NCI-H82 treated with DMSO at 0.1 percent for 48 hours (cell line): ENCODE results near the gene HIVEP3.
"Not testable (repeated sequence)": the region's sequence is repeated elsewhere in the genome, so short reads cannot be mapped to it uniquely, and the experiment has no call there.

Source experiments
- DNase-seq: peaks from one replicate; lab custom pipeline; 2025; ENCODE audit not compliant: unreplicated experiment; lab: John Stamatoyannopoulos, UW

The HIVEP3 gene

GRCh38 chr1:41573194-41573593 is 345.5 kb downstream of the HIVEP3 start:
- DNase-seq = no peak

- DNase-seq = no peak
Measured at GRCh38 chr1:41572224-41572623, 346.5 kb downstream of the HIVEP3 start.

- no peak for DNase-seq
Measured at GRCh38 chr1:41571041-41571440, 347.7 kb downstream of the HIVEP3 start.

GRCh38 chr1:41568204-41568603 is 350.5 kb downstream of the HIVEP3 start:
- no peak for DNase-seq

- no peak for DNase-seq
Measured at GRCh38 chr1:41566969-41567368, 351.8 kb downstream of the HIVEP3 start.

GRCh38 chr1:41566274-41566885 is 352.3 kb downstream of the HIVEP3 start:
- DNase-seq = no peak

GRCh38 chr1:41564741-41565475 is 353.8 kb downstream of the HIVEP3 start:
- no peak for DNase-seq

- DNase-seq = no peak
Measured at GRCh38 chr1:41562328-41562727, 356.4 kb downstream of the HIVEP3 start.

- no peak for DNase-seq
Measured at GRCh38 chr1:41560931-41561330, 357.8 kb downstream of the HIVEP3 start.

GRCh38 chr1:41560496-41560895 is 358.2 kb downstream of the HIVEP3 start:
- no peak for DNase-seq

GRCh38 chr1:41559331-41559730 is 359.4 kb downstream of the HIVEP3 start:
- DNase-seq = no peak

- no peak for DNase-seq
Measured at GRCh38 chr1:41558761-41559171, 360.0 kb downstream of the HIVEP3 start.

GRCh38 chr1:41557751-41558455 is 360.8 kb downstream of the HIVEP3 start:
- no peak for DNase-seq

- DNase-seq = not testable (repeated sequence)
Measured at GRCh38 chr1:41554746-41555145, 364.0 kb downstream of the HIVEP3 start.

GRCh38 chr1:41547781-41548560 is 370.8 kb downstream of the HIVEP3 start:
- no peak for DNase-seq

GRCh38 chr1:41547336-41547735 is 371.4 kb downstream of the HIVEP3 start:
- no peak for DNase-seq

GRCh38 chr1:41546833-41547135 is 371.9 kb downstream of the HIVEP3 start:
- DNase-seq = no peak

- no peak for DNase-seq
Measured at GRCh38 chr1:41545996-41546832, 372.5 kb downstream of the HIVEP3 start.

- no peak for DNase-seq
Measured at GRCh38 chr1:41542196-41542930, 376.4 kb downstream of the HIVEP3 start.

GRCh38 chr1:41541592-41541952 is 377.1 kb downstream of the HIVEP3 start:
- no peak for DNase-seq
